ENCODE measurements around the gene MYPOP.

- TF ChIP-seq CTCF (conservative IDR thresholded peaks at IDR 0.05; ENCODE audit: low read depth, low read length) (no peak), EZH2phosphoT487 (IDR thresholded peaks at IDR 0.05; ENCODE audit: borderline replicate concordance, low read length) (no peak)
Observed at GRCh38 chr19:45881082-45881908, 21.1 kb downstream of the MYPOP start.
